ENCODE data around the gene TEKT2. TPM values are rescaled to one million over a fixed set of nuclear protein-coding genes. Genes with fewer than 3 reads are reported as not detected.

The TEKT2 gene
- under 1 TPM in 1 of 4 donors, not detected in 3; 0.57 TPM for total RNA-seq

DNA sequence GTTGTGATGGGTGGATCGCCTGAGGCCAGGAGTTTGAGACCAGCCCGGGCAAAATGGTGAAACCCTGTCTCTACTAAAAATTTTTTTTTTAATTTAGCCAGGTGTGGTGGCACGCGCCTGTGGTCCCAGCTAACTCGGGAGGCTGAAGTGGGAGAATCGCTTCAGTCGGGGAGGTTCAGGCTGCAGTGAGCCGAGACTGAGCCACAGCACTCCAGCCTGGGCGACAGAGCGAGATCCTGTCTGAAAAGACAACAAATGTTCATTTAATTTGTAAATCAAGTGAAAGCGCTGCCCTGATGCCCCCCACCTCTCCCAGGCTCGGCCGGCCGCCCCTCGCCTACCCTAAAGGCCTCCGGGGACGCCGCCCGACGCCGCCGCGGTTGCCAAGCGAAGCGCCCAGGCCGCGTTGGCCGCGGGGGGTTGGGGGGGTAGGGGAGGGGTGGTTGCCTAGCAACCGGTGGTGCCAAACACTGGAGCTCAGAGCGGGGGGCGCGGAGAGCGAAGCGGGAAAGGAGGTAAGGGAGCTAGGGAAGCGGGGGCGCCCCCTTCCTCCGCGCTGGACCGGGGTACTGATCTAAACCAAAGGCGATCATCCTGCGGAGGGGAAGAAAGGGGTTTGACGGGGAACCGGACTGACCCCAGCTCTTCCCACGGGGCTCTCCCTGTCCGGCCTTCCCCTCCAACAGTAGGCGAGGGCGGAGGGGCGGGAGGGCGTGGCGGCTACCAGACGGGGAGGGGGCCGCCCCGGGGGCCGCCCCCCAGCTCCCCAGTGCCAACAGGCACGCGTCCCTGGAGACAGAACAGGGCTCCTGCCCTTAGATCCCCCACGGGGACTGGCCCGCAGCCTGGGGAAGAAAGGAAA, at the start of gene TEKT2:
Gene TEKT2, plus strand, starts transcription at position 460 of the 862 bp plus-strand sequence. CDS start 828 bp downstream, outside the sequence.
- TF ChIP-seq CTCF (IDR thresholded peaks at IDR 0.05; ENCODE audit: low read depth): no peak

DNA sequence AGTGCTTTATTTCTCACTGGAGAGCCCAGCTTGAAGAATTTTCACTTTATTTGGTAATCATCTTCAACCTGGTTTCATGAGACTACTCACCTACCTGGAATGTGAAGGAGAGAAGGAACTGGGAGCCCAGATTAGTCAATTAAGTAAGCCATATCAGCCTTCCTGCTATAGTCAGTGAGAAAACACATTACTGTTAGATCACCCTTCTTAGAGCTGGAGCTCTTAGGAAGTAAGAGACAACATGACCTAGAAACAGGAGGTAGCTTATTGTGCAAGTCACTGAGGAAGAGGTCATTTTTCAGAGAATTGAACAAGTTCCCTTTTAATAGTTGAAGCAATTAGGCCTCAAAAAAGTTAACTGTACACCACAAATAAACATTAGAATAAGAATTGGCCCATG, 49.2 kb upstream of the TEKT2 start:
- no peak for TF ChIP-seq CTCF (IDR thresholded peaks at IDR 0.05; ENCODE audit: low read depth)

DNA sequence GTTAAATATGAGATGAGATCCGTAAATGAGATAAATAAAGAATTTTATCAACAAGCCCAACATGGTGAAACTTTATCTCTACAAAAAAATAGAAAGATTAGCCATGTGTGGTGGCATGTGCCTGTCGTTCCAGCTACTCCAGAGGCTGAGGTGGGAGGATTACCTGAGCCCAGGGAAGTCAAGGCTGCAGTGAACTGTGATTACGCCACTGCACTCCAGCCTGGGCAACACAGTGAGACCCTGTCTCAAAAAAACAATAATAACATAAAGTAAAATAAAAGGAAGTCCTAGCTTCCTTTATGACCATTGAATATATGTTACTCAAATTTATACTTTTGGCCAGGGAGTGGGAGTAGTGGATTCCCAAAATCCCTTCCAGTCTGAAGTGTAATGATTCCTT, 48.7 kb upstream of the TEKT2 start:
- TF ChIP-seq CTCF (IDR thresholded peaks at IDR 0.05; ENCODE audit: low read depth): no peak

DNA sequence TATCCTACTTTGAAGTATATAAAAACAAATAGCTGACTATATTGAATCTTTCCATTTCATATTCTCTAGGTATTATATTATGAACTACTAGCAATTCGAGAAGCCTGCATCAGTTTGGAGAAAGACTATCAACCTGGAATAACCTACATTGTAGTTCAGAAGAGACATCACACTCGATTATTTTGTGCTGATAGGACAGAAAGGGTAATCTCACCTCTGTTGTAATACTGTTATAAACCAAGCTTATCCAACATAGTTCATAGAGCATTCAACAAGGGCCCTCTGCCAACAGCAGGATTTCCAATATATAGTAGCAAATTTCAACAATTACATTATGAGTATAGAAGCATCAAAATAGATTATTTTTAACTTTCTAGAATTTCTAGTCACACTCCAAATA, 43.7 kb upstream of the TEKT2 start:
- no peak for TF ChIP-seq CTCF (IDR thresholded peaks at IDR 0.05; ENCODE audit: low read depth)

DNA sequence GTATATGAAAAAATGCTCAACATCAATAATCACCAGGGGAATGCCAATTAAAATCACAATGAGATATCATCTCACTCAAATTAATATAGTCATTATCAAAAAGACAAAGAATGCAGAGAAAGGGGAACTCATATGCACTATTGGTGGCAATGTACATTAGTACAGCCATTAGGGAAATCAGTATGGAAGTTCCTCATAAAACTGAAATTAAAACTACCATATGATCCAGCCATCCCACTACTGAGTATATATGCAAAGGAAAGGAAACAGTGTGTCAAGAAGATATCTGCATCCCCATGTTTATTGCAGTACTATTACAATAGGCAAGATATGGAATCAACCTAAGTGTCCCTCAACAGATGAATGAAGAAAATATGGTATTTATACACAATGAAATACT, 32.1 kb upstream of the TEKT2 start:
- no peak for TF ChIP-seq CTCF (IDR thresholded peaks at IDR 0.05; ENCODE audit: low read depth)

DNA sequence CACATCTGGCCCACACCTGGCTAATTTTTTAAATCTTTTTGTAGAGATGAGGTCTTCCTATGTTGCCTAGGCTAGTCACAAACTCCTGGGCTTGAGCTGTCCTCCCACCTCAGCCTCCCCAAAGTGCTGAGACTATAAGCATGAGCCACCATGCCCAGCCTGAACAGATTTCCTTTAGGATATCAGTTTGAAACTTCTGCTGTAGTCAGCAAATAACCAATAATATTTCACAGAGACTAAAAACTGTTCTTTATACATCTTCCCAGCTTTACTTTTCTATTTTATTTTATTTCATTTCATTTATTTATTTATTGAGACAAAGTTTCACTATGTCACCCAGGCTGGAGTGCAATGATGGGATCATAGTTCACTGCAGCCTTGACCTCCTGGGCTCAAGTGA, 29.9 kb upstream of the TEKT2 start:
- no peak for TF ChIP-seq CTCF (IDR thresholded peaks at IDR 0.05; ENCODE audit: low read depth)

- no peak for TF ChIP-seq CTCF (IDR thresholded peaks at IDR 0.05; ENCODE audit: low read depth)
Measured at GRCh38 chr1:36055706-36056105, 28.2 kb upstream of the TEKT2 start.

Data from subcutaneous adipose tissue (tissue), 4 donors.